BJ (cell line): Measurements from ENCODE around the gene CLCA1. TPM values are rescaled to one million over a fixed set of nuclear protein-coding genes. Genes with fewer than 3 reads are reported as not detected.

Experiments used
- CTCF ChIA-PET: fragments of 350-600 bp; formaldehyde crosslinking; extraction: SDS; loops from one replicate; lab custom pipeline; 2021; ENCODE audit warnings: antibody characterized with exemption, inconsistent platforms; lab: Yijun Ruan, JAX
- POLR2A ChIA-PET: fragments of 300-600 bp; sonication (Branson Sonifier 250); formaldehyde crosslinking; extraction: SDS; loops from one replicate; lab custom pipeline; 2021; ENCODE audit warnings: antibody characterized with exemption; lab: Charles Lee
- DNase-seq: peaks from one replicate; pipeline ENCODE4 v3.0.0-alpha.2; 2011; ENCODE audit warnings: low read depth
- H3K27me3 ChIP-seq: 2 replicates; pipeline ENCODE4 v1.6.0; 2011; ENCODE audit warnings: low read length; ENCODE audit not compliant: control insufficient read depth, insufficient read depth
- H3K36me3 ChIP-seq: 2 replicates; pipeline ENCODE4 v1.5.1; 2011; ENCODE audit warnings: low read length; ENCODE audit not compliant: control insufficient read depth, insufficient read depth
- H3K4me3 ChIP-seq: 2 replicates; pipeline ENCODE4 v1.5.1; 2011; ENCODE audit warnings: low read depth, mild to moderate bottlenecking, control low read depth, low read length
- CTCF ChIP-seq: IDR thresholded peaks from 2 replicates; pipeline ENCODE4 v1.5.1; 2011; ENCODE audit warnings: low read depth, mild to moderate bottlenecking, control low read depth, inconsistent platforms, low read length, moderate library complexity; ENCODE audit not compliant: insufficient read depth
- polyA plus RNA-seq: library from polyadenylated mRNA; depleted of rRNA; stranded (reverse); fragments of >200 nt; gene quantifications from 2 replicates; pipeline ENCODE4 v1.2.3, GENCODE V29; 2011

Gene CLCA1
- polyA plus RNA-seq, 1 experiment = not detected

- DNase-seq = no peak
- no peak overlapping the region for H3K4me3 ChIP-seq
- H3K36me3 ChIP-seq = no peaks in the 10 kb centered on the region
- CTCF ChIA-PET = interaction anchor here (1.3 to 3.1 kb wide), 2 partner anchors 9 to 76 kb away, joined by 7 to 10 read pairs; no protein-coding TSS in a partner anchor
- POLR2A ChIA-PET = no interaction called here
- TF ChIP-seq CTCF = no peak
- no peaks in the 10 kb centered on the region for H3K27me3 ChIP-seq
These were observed 39.5 kb upstream of the CLCA1 start for GRCh38 chr1:86429122-86429725.

GRCh38 chr1:86429835-86430234, 38.9 kb upstream of the CLCA1 start:
- CTCF ChIA-PET = interaction anchor here (0.6 to 3.1 kb wide), 6 partner anchors 8 to 304 kb away, joined by 3 to 10 read pairs (median 4); no protein-coding TSS in a partner anchor
- DNase-seq = peak; percentile 88

GRCh38 chr1:86430376-86430775, 38.4 kb upstream of the CLCA1 start:
- no peaks in the 10 kb centered on the region for H3K36me3 ChIP-seq
- H3K4me3 ChIP-seq = no peak overlapping the region
- ChIA-PET CTCF (interaction anchor here (0.6 to 3.1 kb wide), 6 partner anchors 8 to 303 kb away, joined by 3 to 10 read pairs (median 4); no protein-coding TSS in a partner anchor), POLR2A (no interaction called here)
- no peaks in the 10 kb centered on the region for H3K27me3 ChIP-seq
- TF ChIP-seq CTCF = no peak
- no peak for DNase-seq

More at GRCh38 chr1:86429835-86430234, 38.9 kb upstream of the CLCA1 start:
- POLR2A ChIA-PET = no interaction called here
- TF ChIP-seq CTCF = no peak
- Histone ChIP-seq H3K4me3 (no peak overlapping the region), H3K36me3 (no peaks in the 10 kb centered on the region), H3K27me3 (no peaks in the 10 kb centered on the region)

GRCh38 chr1:86434059-86434458, 34.7 kb upstream of the CLCA1 start:
- H3K4me3 ChIP-seq = no peak overlapping the region
- no peak for TF ChIP-seq CTCF
- DNase-seq = no peak
- no peaks in the 10 kb centered on the region for H3K27me3 ChIP-seq
- no peaks in the 10 kb centered on the region for H3K36me3 ChIP-seq
- CTCF ChIA-PET = no interaction called here
- POLR2A ChIA-PET = no interaction called here

GRCh38 chr1:86435327-86435726, 33.4 kb upstream of the CLCA1 start:
- Histone ChIP-seq H3K27me3 (no peaks in the 10 kb centered on the region), H3K4me3 (no peak overlapping the region), H3K36me3 (no peaks in the 10 kb centered on the region)
- DNase-seq = no peak
- TF ChIP-seq CTCF = no peak
- ChIA-PET POLR2A (no interaction called here), CTCF (interaction anchor here (0.7 kb wide), 1 partner anchor 486 kb away, joined by 3 read pairs; no protein-coding TSS in a partner anchor)
